Measurements from ENCODE around the gene NDRG2. TPM values are rescaled to one million over a fixed set of nuclear protein-coding genes. Genes with fewer than 3 reads are reported as not detected.

The NDRG2 gene
- total RNA-seq, 1 donor from 2014 or later, result 45.9 TPM

GRCh38 chr14:20982646-20983369 is 42.1 kb downstream of the NDRG2 start:
- H3K9me3 Mint-ChIP-seq (ENCODE audit: unreplicated experiment), result no peaks in the 10 kb centered on the region
- H3K4me1 Mint-ChIP-seq (ENCODE audit: unreplicated experiment), result peaks cover 29% of the 10 kb centered on the region
- no peak overlapping the region for H3K4me3 Mint-ChIP-seq (ENCODE audit: unreplicated experiment)
- no peaks in the 10 kb centered on the region for H3K36me3 Mint-ChIP-seq (ENCODE audit: low read depth, unreplicated experiment)
- H3K27ac Mint-ChIP-seq (ENCODE audit: unreplicated experiment), result no peak overlapping the region
- no peak for DNase-seq (ENCODE audit: low spot score)
- TF ChIP-seq CTCF (IDR thresholded peaks at IDR 0.05; ENCODE audit: unreplicated experiment), result no peak
- peaks cover 6% of the 10 kb centered on the region for H3K27me3 Mint-ChIP-seq (ENCODE audit: unreplicated experiment)

GRCh38 chr14:20980906-20981305 is 44.0 kb downstream of the NDRG2 start:
- Mint-ChIP-seq H3K9me3 (ENCODE audit: unreplicated experiment) (no peaks in the 10 kb centered on the region), H3K4me1 (ENCODE audit: unreplicated experiment) (peaks cover 30% of the 10 kb centered on the region), H3K27me3 (ENCODE audit: unreplicated experiment) (peaks cover 3% of the 10 kb centered on the region), H3K4me3 (ENCODE audit: unreplicated experiment) (no peak overlapping the region), H3K36me3 (ENCODE audit: low read depth, unreplicated experiment) (no peaks in the 10 kb centered on the region), H3K27ac (ENCODE audit: unreplicated experiment) (no peak overlapping the region)
- no peak for DNase-seq (ENCODE audit: low spot score)
- TF ChIP-seq CTCF (IDR thresholded peaks at IDR 0.05; ENCODE audit: unreplicated experiment), result no peak

GRCh38 chr14:20978687-20979086 is 46.2 kb downstream of the NDRG2 start:
- Mint-ChIP-seq H3K27me3 (ENCODE audit: unreplicated experiment) (peaks cover 3% of the 10 kb centered on the region), H3K9me3 (ENCODE audit: unreplicated experiment) (no peaks in the 10 kb centered on the region), H3K4me3 (ENCODE audit: unreplicated experiment) (no peak overlapping the region), H3K36me3 (ENCODE audit: low read depth, unreplicated experiment) (no peaks in the 10 kb centered on the region), H3K27ac (ENCODE audit: unreplicated experiment) (no peak overlapping the region), H3K4me1 (ENCODE audit: unreplicated experiment) (peaks cover 17% of the 10 kb centered on the region)
- no peak for TF ChIP-seq CTCF (IDR thresholded peaks at IDR 0.05; ENCODE audit: unreplicated experiment)
- DNase-seq (ENCODE audit: low spot score), result no peak

GRCh38 chr14:20976291-20976690 is 48.6 kb downstream of the NDRG2 start:
- Mint-ChIP-seq H3K36me3 (ENCODE audit: low read depth, unreplicated experiment) (no peaks in the 10 kb centered on the region), H3K4me1 (ENCODE audit: unreplicated experiment) (peaks cover 29% of the 10 kb centered on the region), H3K27me3 (ENCODE audit: unreplicated experiment) (peaks cover 3% of the 10 kb centered on the region), H3K9me3 (ENCODE audit: unreplicated experiment) (no peaks in the 10 kb centered on the region), H3K4me3 (ENCODE audit: unreplicated experiment) (no peak overlapping the region), H3K27ac (ENCODE audit: unreplicated experiment) (no peak overlapping the region)
- TF ChIP-seq CTCF (IDR thresholded peaks at IDR 0.05; ENCODE audit: unreplicated experiment), result no peak
- no peak for DNase-seq (ENCODE audit: low spot score)

GRCh38 chr14:20973501-20973900 is 51.4 kb downstream of the NDRG2 start:
- H3K9me3 Mint-ChIP-seq (ENCODE audit: unreplicated experiment), result no peaks in the 10 kb centered on the region
- no peak overlapping the region for H3K27ac Mint-ChIP-seq (ENCODE audit: unreplicated experiment)
- no peaks in the 10 kb centered on the region for H3K36me3 Mint-ChIP-seq (ENCODE audit: low read depth, unreplicated experiment)
- H3K4me3 Mint-ChIP-seq (ENCODE audit: unreplicated experiment), result no peak overlapping the region
- H3K4me1 Mint-ChIP-seq (ENCODE audit: unreplicated experiment), result peaks cover 33% of the 10 kb centered on the region
- peaks cover 1% of the 10 kb centered on the region for H3K27me3 Mint-ChIP-seq (ENCODE audit: unreplicated experiment)
- DNase-seq (ENCODE audit: low spot score), result no peak
- TF ChIP-seq CTCF (IDR thresholded peaks at IDR 0.05; ENCODE audit: unreplicated experiment), result no peak

Data from endothelial cell (in vitro differentiated cells).